Measurements from ENCODE around the gene MOGAT3. TPM values are rescaled to one million over a fixed set of nuclear protein-coding genes. Genes with fewer than 3 reads are reported as not detected.
A peak's percentile ranks its signal among the peaks of the same experiment; 100 is the strongest.

Gene MOGAT3
- total RNA-seq, 2 donors from 2014 or later: not detected

- TF ChIP-seq CTCF (IDR thresholded peaks at IDR 0.05): no peak
- H3K9me3 ChIP-seq: no peaks in the 10 kb centered on the region
- H3K27me3 ChIP-seq: peaks cover 41 to 61% of the 10 kb centered on the region in 2 donors
- H3K36me3 ChIP-seq: no peaks in the 10 kb centered on the region
- no peak overlapping the region for H3K4me3 ChIP-seq
- H3K4me1 ChIP-seq: peaks cover 0 to 56% of the 10 kb centered on the region in 2 donors
- no peak for DNase-seq (ENCODE audit: low spot score)
- no peak overlapping the region for H3K27ac ChIP-seq
These were observed 33.8 kb downstream of the MOGAT3 start for GRCh38 chr7:101166909-101167644.

- Histone ChIP-seq H3K9me3 (no peaks in the 10 kb centered on the region), H3K27me3 (peaks cover 36 to 57% of the 10 kb centered on the region in 2 donors), H3K4me3 (no peak overlapping the region), H3K4me1 (peaks cover 0 to 52% of the 10 kb centered on the region in 2 donors), H3K27ac (no peak overlapping the region), H3K36me3 (no peaks in the 10 kb centered on the region)
- no peak for TF ChIP-seq CTCF (IDR thresholded peaks at IDR 0.05)
- no peak for DNase-seq (ENCODE audit: low spot score)
These were observed 34.3 kb downstream of the MOGAT3 start for GRCh38 chr7:101166648-101166908.

- Histone ChIP-seq H3K4me1 (peaks cover 0 to 52% of the 10 kb centered on the region in 2 donors), H3K9me3 (no peaks in the 10 kb centered on the region), H3K27ac (no peak overlapping the region), H3K27me3 (peaks cover 34 to 52% of the 10 kb centered on the region in 2 donors), H3K4me3 (peak overlapping the region in 1 of 2 donors; percentile 21), H3K36me3 (no peaks in the 10 kb centered on the region)
- no peak for TF ChIP-seq CTCF (IDR thresholded peaks at IDR 0.05)
- DNase-seq (ENCODE audit: low spot score): no peak
These were observed 34.7 kb downstream of the MOGAT3 start for GRCh38 chr7:101165958-101166647.

- peaks cover 34 to 52% of the 10 kb centered on the region in 2 donors for H3K27me3 ChIP-seq
- no peak for TF ChIP-seq CTCF (IDR thresholded peaks at IDR 0.05)
- peaks cover under 1% of the 10 kb centered on the region for H3K36me3 ChIP-seq
- DNase-seq (ENCODE audit: low spot score): peak; percentile 90
- H3K4me1 ChIP-seq: peaks cover 0 to 52% of the 10 kb centered on the region in 2 donors
- no peaks in the 10 kb centered on the region for H3K9me3 ChIP-seq
- no peak within 1 kb of the TSS for H3K27ac ChIP-seq
- H3K4me3 ChIP-seq: peak within 1 kb of the TSS in 1 of 2 donors; percentile 42
These were observed 35.5 kb downstream of the MOGAT3 start, which contains the start of gene VGF for GRCh38 chr7:101165075-101165957. Gene VGF (minus strand): TSS chr7:101165569. CDS start chr7:101164843, 726 bp downstream.

- no peak for TF ChIP-seq CTCF (IDR thresholded peaks at IDR 0.05)
- no peak for DNase-seq (ENCODE audit: low spot score)
These were observed 36.6 kb downstream of the MOGAT3 start for GRCh38 chr7:101164071-101164840.

More at GRCh38 chr7:101164071-101164840, 36.6 kb downstream of the MOGAT3 start:
- no peak overlapping the region for H3K27ac ChIP-seq
- H3K9me3 ChIP-seq: no peaks in the 10 kb centered on the region
- peaks cover 8% of the 10 kb centered on the region for H3K36me3 ChIP-seq
- H3K27me3 ChIP-seq: peaks cover 30 to 52% of the 10 kb centered on the region in 2 donors
- H3K4me3 ChIP-seq: peak overlapping the region; percentile 4 to 42
- H3K4me1 ChIP-seq: peaks cover 0 to 43% of the 10 kb centered on the region in 2 donors

Measured in right atrium auricular region (tissue), 2 donors.